ENCODE data around the gene SOBP. TPM values are rescaled to one million over a fixed set of nuclear protein-coding genes. Genes with fewer than 3 reads are reported as not detected.
"Not testable (repeated sequence)": the region's sequence is repeated elsewhere in the genome, so short reads cannot be mapped to it uniquely, and the experiment has no call there.

Gene SOBP
- total and polyA plus RNA-seq, 4 donors: 8.2 to 20.2 (median 13.8) TPM

DNA sequence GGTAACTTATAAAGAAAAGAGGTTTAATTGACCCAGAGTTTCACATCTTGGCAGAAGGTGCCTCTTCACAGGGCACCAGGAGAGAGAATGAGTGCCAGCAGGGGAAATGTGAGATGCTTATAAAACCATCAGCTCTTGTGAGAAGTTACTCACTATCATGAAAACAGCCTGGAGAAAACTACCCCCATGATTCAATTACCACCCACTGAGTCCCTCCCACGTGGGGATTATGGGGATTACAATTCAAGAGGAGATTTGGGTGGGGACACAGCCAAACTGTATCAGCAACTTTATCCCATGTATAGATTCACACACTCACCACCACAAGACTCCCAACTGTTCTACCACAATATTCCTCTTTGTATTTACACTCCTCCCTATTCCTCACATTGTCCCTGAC, 41.1 kb upstream of the SOBP start:
- Histone ChIP-seq H3K9me3 (ENCODE audit: control insufficient read depth, low read length) (peaks cover 5% of the 10 kb centered on the region), H3K36me3 (ENCODE audit: control insufficient read depth in 1 of 2, insufficient read depth in 2 of 2, low read length in 1 of 2) (no peaks in the 10 kb centered on the region), H3K27me3 (ENCODE audit: control insufficient read depth in 1 of 2, insufficient read depth in 2 of 2, low read length in 1 of 2) (no peaks in the 10 kb centered on the region), H3K4me1 (ENCODE audit: control insufficient read depth in 1 of 2, insufficient read depth in 2 of 2, low read length in 2 of 2) (no peaks in the 10 kb centered on the region), H3K4me3 (ENCODE audit: low read length in 2 of 2) (no peak overlapping the region), H3K27ac (ENCODE audit: low read depth in 1 of 2, low read length in 2 of 2) (no peak overlapping the region)
- ATAC-seq (ENCODE audit: low FRiP score) (no peak), DNase-seq (no peak)
- intact Hi-C loops (cut with DNase I): no loop called here
- 70 to 74% methylated on average over 1 of the region's 1 CpG for WGBS, 2 donors

DNA sequence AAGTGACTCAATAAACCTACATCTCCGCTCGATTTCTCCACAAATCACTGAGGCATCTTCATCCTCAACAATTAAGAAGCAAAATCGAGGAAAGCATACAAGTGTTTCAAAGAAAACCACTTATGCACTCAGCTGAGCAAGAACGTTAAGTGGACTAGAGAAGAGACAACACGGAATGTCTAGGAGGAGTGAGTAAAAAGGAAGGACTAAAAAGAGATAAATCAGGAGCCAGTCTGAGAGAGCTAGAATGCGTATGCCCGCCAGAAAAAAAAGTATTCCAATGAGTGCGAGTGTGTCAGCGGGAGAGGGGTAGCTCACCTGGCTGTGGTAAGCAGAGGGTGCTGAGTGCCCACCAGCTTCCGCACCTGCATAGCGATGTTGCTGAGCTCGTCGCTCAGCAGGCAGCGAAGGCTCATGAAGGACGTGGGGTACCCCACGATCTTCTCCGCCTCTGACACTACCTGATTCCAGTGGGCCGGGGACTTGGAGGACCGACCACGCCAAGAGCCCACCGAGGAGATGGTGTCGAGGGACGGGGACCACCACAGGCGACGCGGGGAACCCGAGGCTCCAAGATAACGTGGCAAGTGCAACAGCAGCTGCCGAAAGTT, 31.1 kb upstream of the SOBP start:
- no peaks in the 10 kb centered on the region for H3K9me3 ChIP-seq (ENCODE audit: control insufficient read depth, low read length)
- DNase-seq (peak; percentile 57 to 76), ATAC-seq (ENCODE audit: low FRiP score) (peak; percentile 21)
- H3K36me3 ChIP-seq (ENCODE audit: control insufficient read depth in 1 of 2, insufficient read depth in 2 of 2, low read length in 1 of 2): no peaks in the 10 kb centered on the region
- no peak overlapping the region for H3K27ac ChIP-seq (ENCODE audit: low read depth in 1 of 2, low read length in 2 of 2)
- intact Hi-C loops (cut with DNase I): no loop called here
- no peaks in the 10 kb centered on the region for H3K27me3 ChIP-seq (ENCODE audit: control insufficient read depth in 1 of 2, insufficient read depth in 2 of 2, low read length in 1 of 2)
- WGBS, 2 donors: 0 to 1% methylated on average over 29 of the region's 29 CpGs
- no peaks in the 10 kb centered on the region for H3K4me1 ChIP-seq (ENCODE audit: control insufficient read depth in 1 of 2, insufficient read depth in 2 of 2, low read length in 2 of 2)
- H3K4me3 ChIP-seq (ENCODE audit: low read length in 2 of 2): peak overlapping the region; percentile 63 to 81

DNA sequence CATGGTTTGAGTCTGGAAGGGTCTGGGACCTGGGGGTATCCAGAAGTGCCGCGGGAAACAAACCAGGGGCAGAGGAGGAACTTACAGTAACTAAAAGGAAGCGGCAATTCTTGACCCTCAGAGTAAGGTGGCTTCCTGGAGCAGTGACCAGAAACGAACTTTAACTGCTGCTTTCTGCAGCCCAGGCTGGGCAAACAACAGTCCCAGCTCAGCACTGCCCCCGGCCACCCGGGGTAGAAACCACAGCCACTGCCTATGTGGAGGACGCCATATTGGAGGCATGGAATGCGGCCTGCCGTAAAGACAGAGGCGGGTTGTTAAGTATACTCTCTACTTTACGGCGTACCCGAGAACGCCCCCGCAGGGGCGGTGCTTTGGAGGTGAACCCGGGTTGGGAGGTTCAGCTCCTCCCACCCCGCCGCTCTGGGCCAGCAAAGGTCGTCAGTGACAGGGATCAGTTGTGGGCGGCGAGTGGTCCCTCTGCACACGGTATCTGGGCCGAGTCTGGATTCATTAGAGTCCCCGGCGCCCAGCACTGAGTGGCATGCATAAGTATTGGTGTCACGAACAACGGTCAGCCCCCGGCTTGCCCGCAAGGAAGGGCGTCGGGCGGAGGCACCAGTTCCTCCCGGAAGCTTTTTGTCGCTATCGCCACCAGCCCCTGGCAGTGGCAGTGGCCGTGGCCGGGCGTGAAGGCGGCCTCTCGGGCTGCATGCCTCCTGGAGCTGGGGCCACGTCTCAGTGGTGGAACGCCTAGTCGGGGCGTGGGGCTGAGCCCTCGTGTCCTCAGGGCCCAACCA, 30.4 kb upstream of the SOBP start, which contains the start of gene PDSS2:
Gene PDSS2 (minus strand): TSS at position 282 of the 800 bp plus-strand sequence. CDS start 279 bp downstream, at position 3.
- intact Hi-C loops (cut with DNase I): loop anchor here in 1 of 2 donors (2.0 kb wide), 1 partner anchor 29 kb away; no protein-coding TSS in a partner anchor
- ATAC-seq (ENCODE audit: low FRiP score): peak; percentile 100
- Histone ChIP-seq H3K4me3 (ENCODE audit: low read length in 2 of 2) (peak within 1 kb of the TSS; percentile 63 to 81), H3K36me3 (ENCODE audit: control insufficient read depth in 1 of 2, insufficient read depth in 2 of 2, low read length in 1 of 2) (no peaks in the 10 kb centered on the region), H3K4me1 (ENCODE audit: control insufficient read depth in 1 of 2, insufficient read depth in 2 of 2, low read length in 2 of 2) (no peaks in the 10 kb centered on the region), H3K27ac (ENCODE audit: low read depth in 1 of 2, low read length in 2 of 2) (peak within 1 kb of the TSS in 1 of 2 donors; percentile 65), H3K9me3 (ENCODE audit: control insufficient read depth, low read length) (no peaks in the 10 kb centered on the region), H3K27me3 (ENCODE audit: control insufficient read depth in 1 of 2, insufficient read depth in 2 of 2, low read length in 1 of 2) (no peaks in the 10 kb centered on the region)
- 0 to 1% methylated on average over 41 to 46 of the region's 46 CpGs for WGBS, 2 donors
- peak; percentile 99 to 100 for DNase-seq

DNA sequence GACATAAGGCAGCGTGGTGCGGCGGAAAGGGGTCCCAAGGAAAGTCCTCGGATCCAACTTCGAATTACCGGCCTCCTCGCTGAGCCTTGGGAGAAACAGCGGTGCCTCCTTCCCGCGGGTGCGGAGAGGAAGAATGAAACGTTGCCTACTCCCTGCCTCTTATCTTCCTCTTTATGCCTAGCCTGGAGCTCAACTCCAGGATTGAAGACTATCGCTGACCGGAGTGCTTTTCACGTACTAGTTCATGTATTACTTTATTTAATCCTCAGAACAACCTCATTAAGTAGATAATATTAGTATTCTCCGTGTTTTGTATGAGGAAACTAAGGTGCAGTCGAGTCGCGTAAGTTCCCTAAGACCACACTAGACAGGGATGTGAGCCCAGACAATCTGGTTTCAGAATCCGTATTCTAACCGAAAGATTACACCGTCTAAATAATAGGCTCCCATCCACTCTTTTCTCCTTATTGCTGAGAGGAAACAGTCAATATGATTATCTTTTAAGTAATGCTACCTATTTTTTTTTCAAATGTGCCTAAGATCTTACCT, 29.8 kb upstream of the SOBP start:
- H3K4me1 ChIP-seq (ENCODE audit: control insufficient read depth in 1 of 2, insufficient read depth in 2 of 2, low read length in 2 of 2): no peaks in the 10 kb centered on the region
- H3K4me3 ChIP-seq (ENCODE audit: low read length in 2 of 2): peak overlapping the region; percentile 30 to 81
- ATAC-seq (ENCODE audit: low FRiP score) (no peak), DNase-seq (no peak)
- intact Hi-C loops (cut with DNase I): loop anchor here in 1 of 2 donors (2.0 kb wide), 1 partner anchor 29 kb away; no protein-coding TSS in a partner anchor
- H3K27me3 ChIP-seq (ENCODE audit: control insufficient read depth in 1 of 2, insufficient read depth in 2 of 2, low read length in 1 of 2): no peaks in the 10 kb centered on the region
- no peaks in the 10 kb centered on the region for H3K36me3 ChIP-seq (ENCODE audit: control insufficient read depth in 1 of 2, insufficient read depth in 2 of 2, low read length in 1 of 2)
- no peaks in the 10 kb centered on the region for H3K9me3 ChIP-seq (ENCODE audit: control insufficient read depth, low read length)
- WGBS, 2 donors: 27% methylated on average over 22 of the region's 22 CpGs
- peak overlapping the region in 1 of 2 donors; percentile 65 for H3K27ac ChIP-seq (ENCODE audit: low read depth in 1 of 2, low read length in 2 of 2)

DNA sequence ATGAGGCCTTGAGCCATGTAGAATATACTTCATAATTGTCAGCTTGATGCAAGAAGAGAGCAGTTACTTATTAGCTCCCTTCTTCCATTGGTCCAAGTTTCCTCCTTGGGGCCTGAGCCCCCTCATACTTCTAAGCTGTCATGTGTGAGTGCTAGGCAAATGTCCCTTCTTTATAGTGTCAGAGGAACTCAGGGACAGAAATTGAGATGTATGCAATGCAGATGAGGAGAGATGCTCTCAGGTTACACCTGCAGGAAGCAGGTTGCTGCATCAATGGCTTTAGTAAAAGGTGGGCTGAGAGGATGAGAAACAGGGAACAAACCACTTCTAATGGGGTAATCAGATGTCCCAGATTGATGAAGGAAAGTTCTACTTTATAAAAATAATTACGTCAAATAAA, 23.9 kb upstream of the SOBP start:
- 87 to 94% methylated on average over 1 of the region's 1 CpG for WGBS, 2 donors
- Histone ChIP-seq H3K4me1 (ENCODE audit: control insufficient read depth in 1 of 2, insufficient read depth in 2 of 2, low read length in 2 of 2) (no peaks in the 10 kb centered on the region), H3K9me3 (ENCODE audit: control insufficient read depth, low read length) (no peaks in the 10 kb centered on the region), H3K27ac (ENCODE audit: low read depth in 1 of 2, low read length in 2 of 2) (no peak overlapping the region), H3K4me3 (ENCODE audit: low read length in 2 of 2) (no peak overlapping the region), H3K36me3 (ENCODE audit: control insufficient read depth in 1 of 2, insufficient read depth in 2 of 2, low read length in 1 of 2) (no peaks in the 10 kb centered on the region), H3K27me3 (ENCODE audit: control insufficient read depth in 1 of 2, insufficient read depth in 2 of 2, low read length in 1 of 2) (no peaks in the 10 kb centered on the region)
- DNase-seq (no peak), ATAC-seq (ENCODE audit: low FRiP score) (no peak)
- intact Hi-C loops (cut with DNase I): no loop called here

DNA sequence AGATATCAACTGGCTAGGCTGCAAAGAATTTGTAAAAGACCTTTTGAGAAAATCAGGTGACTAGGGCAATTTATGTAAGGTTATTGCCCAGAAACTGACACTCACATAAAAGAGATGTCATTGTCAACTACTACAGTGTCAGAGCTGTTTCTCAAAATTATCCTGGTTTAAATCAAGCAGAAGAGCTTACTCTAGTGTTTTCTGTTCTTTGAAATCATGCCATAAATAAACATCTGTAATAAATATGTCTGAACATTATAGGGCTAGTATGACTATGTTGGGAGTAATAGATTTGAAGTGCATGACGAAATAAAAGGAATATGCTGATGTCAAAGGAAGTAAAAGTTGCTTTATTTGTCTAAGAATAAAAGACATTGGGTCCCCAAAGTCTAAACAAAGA, 19.6 kb upstream of the SOBP start:
- intact Hi-C loops (cut with DNase I): no loop called here
- ATAC-seq (ENCODE audit: low FRiP score) (no peak), DNase-seq (no peak)
- Histone ChIP-seq H3K27me3 (ENCODE audit: control insufficient read depth in 1 of 2, insufficient read depth in 2 of 2, low read length in 1 of 2) (peaks cover 0 to 3% of the 10 kb centered on the region in 2 donors), H3K27ac (ENCODE audit: low read depth in 1 of 2, low read length in 2 of 2) (no peak overlapping the region), H3K36me3 (ENCODE audit: control insufficient read depth in 1 of 2, insufficient read depth in 2 of 2, low read length in 1 of 2) (no peaks in the 10 kb centered on the region), H3K4me3 (ENCODE audit: low read length in 2 of 2) (no peak overlapping the region), H3K4me1 (ENCODE audit: control insufficient read depth in 1 of 2, insufficient read depth in 2 of 2, low read length in 2 of 2) (no peaks in the 10 kb centered on the region), H3K9me3 (ENCODE audit: control insufficient read depth, low read length) (no peaks in the 10 kb centered on the region)
- WGBS, 2 donors: 87 to 89% methylated on average over 1 of the region's 1 CpG

DNA sequence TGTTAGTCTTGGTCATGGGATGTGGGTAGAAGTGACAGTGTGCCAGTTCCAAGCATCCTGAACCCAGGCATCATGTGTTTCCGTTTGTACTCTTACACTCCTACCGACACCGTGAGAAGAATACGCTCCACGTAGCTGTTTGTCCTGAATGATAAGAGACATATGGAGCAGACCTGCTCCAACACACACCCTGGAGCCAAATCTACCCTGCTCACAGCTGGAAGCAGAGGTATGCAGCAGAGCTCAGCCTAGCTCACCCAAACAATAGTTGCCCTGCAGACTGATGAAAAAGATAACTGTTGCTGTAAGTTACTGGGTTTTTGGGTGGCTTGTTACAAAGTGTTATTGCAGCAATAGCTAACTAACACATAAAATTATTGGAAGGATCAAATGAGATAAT, 16.3 kb upstream of the SOBP start:
- 46 to 48% methylated on average over 5 of the region's 5 CpGs for WGBS, 2 donors
- intact Hi-C loops (cut with DNase I): no loop called here
- Histone ChIP-seq H3K4me3 (ENCODE audit: low read length in 2 of 2) (no peak overlapping the region), H3K36me3 (ENCODE audit: control insufficient read depth in 1 of 2, insufficient read depth in 2 of 2, low read length in 1 of 2) (no peaks in the 10 kb centered on the region), H3K9me3 (ENCODE audit: control insufficient read depth, low read length) (no peaks in the 10 kb centered on the region), H3K27ac (ENCODE audit: low read depth in 1 of 2, low read length in 2 of 2) (no peak overlapping the region), H3K27me3 (ENCODE audit: control insufficient read depth in 1 of 2, insufficient read depth in 2 of 2, low read length in 1 of 2) (peaks cover 0 to 3% of the 10 kb centered on the region in 2 donors), H3K4me1 (ENCODE audit: control insufficient read depth in 1 of 2, insufficient read depth in 2 of 2, low read length in 2 of 2) (no peaks in the 10 kb centered on the region)
- ATAC-seq (ENCODE audit: low FRiP score) (no peak), DNase-seq (no peak)

DNA sequence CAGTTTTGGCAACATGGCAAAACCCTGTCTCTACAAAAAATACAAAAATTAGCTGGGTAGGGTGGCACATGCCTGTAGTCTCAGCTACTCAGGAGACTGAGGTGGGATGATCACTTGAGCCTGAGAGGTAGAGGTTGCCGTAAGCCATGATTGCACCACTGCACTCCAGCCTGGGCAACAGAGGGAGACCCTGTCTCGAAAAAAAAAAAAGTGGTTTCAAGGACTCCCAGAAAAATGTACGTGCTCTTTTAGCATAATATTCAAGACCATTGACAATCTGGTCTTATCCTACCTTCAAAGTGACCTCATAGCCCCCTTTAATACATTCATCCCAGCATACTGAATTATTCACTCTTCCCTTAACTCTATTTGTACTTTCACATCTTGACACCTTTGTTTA, 14.6 kb upstream of the SOBP start:
- ATAC-seq (ENCODE audit: low FRiP score); intact Hi-C loops (cut with DNase I); H3K27me3 ChIP-seq (ENCODE audit: control insufficient read depth in 1 of 2, insufficient read depth in 2 of 2, low read length in 1 of 2); H3K4me1 ChIP-seq (ENCODE audit: control insufficient read depth in 1 of 2, insufficient read depth in 2 of 2, low read length in 2 of 2); DNase-seq; H3K9me3 ChIP-seq (ENCODE audit: control insufficient read depth, low read length); H3K27ac ChIP-seq (ENCODE audit: low read depth in 1 of 2, low read length in 2 of 2); H3K4me3 ChIP-seq (ENCODE audit: low read length in 2 of 2); H3K36me3 ChIP-seq (ENCODE audit: control insufficient read depth in 1 of 2, insufficient read depth in 2 of 2, low read length in 1 of 2): not testable (repeated sequence)
- WGBS, 2 donors: 90 to 91% methylated on average over 3 of the region's 3 CpGs

Data from aorta (tissue), 5 donors.